Right lobe of liver (tissue), 4 donors: ENCODE results near the gene HS3ST2.

Experiments used
- CTCF ChIP-seq, 4 donors: fragments of 200-600 bp in 3 of 4; fragments of 450-650 bp in 1 of 4; IDR thresholded peaks; one replicate each; pipeline versions ENCODE4 v1.5.1 to v1.8.0; 2016 to 2022; ENCODE audit warnings: antibody characterized with exemption in 4 of 4, mild to moderate bottlenecking in 2 of 4
- POLR2A ChIP-seq: fragments of 450-650 bp; IDR thresholded peaks from one replicate; pipeline ENCODE4 v1.6.1; 2017; ENCODE audit warnings: antibody characterized with exemption, mild to moderate bottlenecking
- donor health status: DM: no; HTN: no; CAD: no.
- donor health status: DM: no; HTN: no; CAD: no.
- donor health status: DM: no; HTN: yes; CAD: no.

GRCh38 chr16:22948058-22948602, 134.2 kb downstream of the HS3ST2 start:
- TF ChIP-seq CTCF (IDR thresholded peaks at IDR 0.05): no peak
- TF ChIP-seq POLR2A: no peak
